GM12878 (cell line): ENCODE results near the gene PRKCB. TPM values are rescaled to one million over a fixed set of nuclear protein-coding genes. Genes with fewer than 3 reads are reported as not detected.

ENCODE experiments used
- ATAC-seq: fragments of 200-7000 bp; cut with Tn5 transposase; 3 replicates; pipeline ENCODE4 v1.9.1; 2020; ENCODE audit warnings: mild to moderate bottlenecking, moderate library complexity
- BruUV-seq: library from RNA; stranded (reverse); fragments of 400-500 nt; replicated peaks from 2 replicates; lab custom pipeline; 2021; lab: Mats Ljungman, UMichigan
- CTCF ChIA-PET: fragments of 300-600 bp; sonication (Branson Sonifier 250); formaldehyde crosslinking; extraction: SDS; loops from one replicate; lab custom pipeline; 2021; ENCODE audit warnings: inconsistent platforms; lab: Yijun Ruan, JAX
- POLR2A ChIA-PET: fragments of 350-600 bp; formaldehyde crosslinking; extraction: SDS; loops from one replicate; lab custom pipeline; 2021; ENCODE audit warnings: inconsistent platforms; lab: Charles Lee
- RAD21 ChIA-PET: fragments of 300-600 bp; sonication (Branson Sonifier 250); formaldehyde crosslinking; loops from one replicate; lab custom pipeline; 2023; ENCODE audit warnings: antibody characterized with exemption; ENCODE audit not compliant: unreplicated experiment; lab: Charles Lee
- SMC1A ChIA-PET: fragments of 300-600 bp; sonication (Branson Sonifier 250); formaldehyde crosslinking; loops from one replicate; lab custom pipeline; 2023; ENCODE audit not compliant: unreplicated experiment, uncharacterized antibody; lab: Charles Lee
- DNase-seq: peaks from one replicate; pipeline ENCODE4 v3.0.0-alpha.2; 2011; ENCODE audit warnings: low read depth, low spot score
- FAIRE-seq: peaks from 3 replicates; lab custom pipeline; 2011; peaks lifted over from hg19 to GRCh38; lab: Jason Lieb, UNC
- H2AFZ ChIP-seq: 2 replicates; pipeline ENCODE4 v1.6.0; 2011; ENCODE audit warnings: low read depth, low read length, control low read depth; ENCODE audit not compliant: control insufficient read depth
- H3K27ac ChIP-seq: 2 replicates; pipeline ENCODE4 v1.5.1; 2011; ENCODE audit warnings: control low read depth; ENCODE audit not compliant: control insufficient read depth, insufficient read depth
- H3K27me3 ChIP-seq, 2 experiments: replicated peaks in 1 of 2; 2 replicates each; pipeline versions ENCODE4 v1.6.0 to v1.6.1; 2011; ENCODE audit warnings: low read length in 1 of 2; ENCODE audit not compliant: control insufficient read depth in 2 of 2, insufficient read depth in 2 of 2
- H3K36me3 ChIP-seq, 2 experiments: 2 replicates each; pipeline ENCODE4 v1.5.1; 2011; ENCODE audit warnings: low read length in 1 of 2; ENCODE audit not compliant: control insufficient read depth in 2 of 2, insufficient read depth in 2 of 2
- H3K4me1 ChIP-seq: 2 replicates; pipeline ENCODE4 v1.6.1; 2011; ENCODE audit warnings: mild to moderate bottlenecking, low read length, moderate library complexity, mixed read lengths; ENCODE audit not compliant: control insufficient read depth, insufficient read depth
- H3K4me2 ChIP-seq: 2 replicates; pipeline ENCODE4 v1.6.0; 2011; ENCODE audit warnings: control low read depth; ENCODE audit not compliant: control insufficient read depth, insufficient read depth
- H3K4me3 ChIP-seq: fragments of 200-600 bp; sonication (generic); 2 replicates; pipeline ENCODE4 v1.5.1; 2016
- H3K79me2 ChIP-seq: 2 replicates; pipeline ENCODE4 v1.6.0; 2011; ENCODE audit warnings: low read length; ENCODE audit not compliant: control insufficient read depth, insufficient read depth
- H3K9ac ChIP-seq: 2 replicates; pipeline ENCODE4 v1.8.0; 2011; ENCODE audit warnings: low read length, control low read depth, mixed read lengths; ENCODE audit not compliant: control insufficient read depth, insufficient read depth
- H3K9me3 ChIP-seq: replicated peaks from 3 replicates; pipeline ENCODE4 v1.5.1; 2011; ENCODE audit warnings: mild to moderate bottlenecking, low read length; ENCODE audit not compliant: control insufficient read depth, insufficient read depth
- H4K20me1 ChIP-seq: 2 replicates; pipeline ENCODE4 v1.6.0; 2011; ENCODE audit not compliant: control insufficient read depth, insufficient read depth
- CREB1 ChIP-seq: IDR thresholded peaks from 2 replicates; pipeline ENCODE4 v1.6.1; 2012; ENCODE audit warnings: low read depth, mild to moderate bottlenecking, inconsistent platforms
- DPF2 ChIP-seq: fragments of 450-650 bp; IDR thresholded peaks from 2 replicates; pipeline ENCODE4 v1.6.1; 2017; ENCODE audit warnings: mild to moderate bottlenecking
- ESRRA ChIP-seq: IDR thresholded peaks from 2 replicates; pipeline ENCODE4 v1.6.1; 2012; ENCODE audit warnings: mild to moderate bottlenecking, low read length, improper control_type of control experiment
- HDAC6 ChIP-seq: fragments of 200-600 bp; sonication (generic); IDR thresholded peaks from one replicate; pipeline ENCODE4 v1.8.0; 2017; ENCODE audit warnings: antibody characterized with exemption; ENCODE audit not compliant: unreplicated experiment
- ZNF274 ChIP-seq: IDR thresholded peaks from one replicate; pipeline ENCODE4 v1.8.0; 2011; ENCODE audit not compliant: insufficient read length, insufficient read depth
- WGBS: methylation state at CpG from one replicate; pipeline ENCODE4 v1.1.6; 2016; ENCODE audit warnings: low lambda C conversion rate; ENCODE audit not compliant: insufficient replicate concordance, insufficient coverage; ENCODE audit errors: missing lambda C conversion rate; 5-methylcytosine and 5-hydroxymethylcytosine counted together
- in situ Hi-C: fragments of 300-500 bp; cut with MboI; formaldehyde crosslinking; loops from 9 replicates; pipeline ENCODE4 v1.14.3; 2018; ENCODE audit warnings: mixed read lengths
- intact Hi-C: fragments of 100-400 bp; cut with micrococcal nuclease; formaldehyde crosslinking; loops from one replicate; pipeline ENCODE4 v1.14.2; 2022; ENCODE audit not compliant: unreplicated experiment
- polyA plus RNA-seq, 11 experiments: library from polyadenylated mRNA; depleted of rRNA in 4 of 11; unstranded in 6 of 11; stranded (reverse) in 5 of 11; fragments of >200 nt; fragmentation: Nextera tagmentation in 4 of 11; fragmentation: Illumina TruSeq in 1 of 11; extraction: Ambion mirVana in 4 of 11; extraction: Trizol in 1 of 11; gene quantifications; 1 replicate in 1 of 11; 2 replicates in 10 of 11; pipeline versions ENCODE4 v1.2.1 to v1.2.3, GENCODE V29; 2011 to 2016; ENCODE audit warnings: inconsistent platforms in 2 of 11, missing spikeins in 2 of 11, low read depth in 1 of 11
- total RNA-seq, 4 experiments: library from RNA; depleted of rRNA in 3 of 4; stranded (reverse); fragments of >200 nt in 3 of 4; fragmentation: Illumina TruSeq in 1 of 4; extraction: Trizol in 1 of 4; gene quantifications; 2 replicates each; pipeline versions ENCODE4 v1.2.1 to v1.2.3, GENCODE V29; 2013 to 2021
- TF ChIP-seq, protein P1 (sequence below): IDR thresholded peaks from 2 replicates; pipeline ENCODE4 v1.6.1; 2012; ENCODE audit warnings: low read depth, low read length, improper control_type of control experiment
- TF ChIP-seq, protein P2 (sequence below): fragments of 450-650 bp; IDR thresholded peaks from 2 replicates; pipeline ENCODE4 v1.6.1; 2017; ENCODE audit warnings: mild to moderate bottlenecking, low read depth, inconsistent platforms; ENCODE audit not compliant: poor library complexity, severe bottlenecking

PRKCB gene
- total and polyA plus RNA-seq, 10 of the 15 experiments (the other 5 are each of a cell fraction or from before 2014, with no cell fraction given), result 21.4 to 158 (median 97.3) TPM

DNA sequence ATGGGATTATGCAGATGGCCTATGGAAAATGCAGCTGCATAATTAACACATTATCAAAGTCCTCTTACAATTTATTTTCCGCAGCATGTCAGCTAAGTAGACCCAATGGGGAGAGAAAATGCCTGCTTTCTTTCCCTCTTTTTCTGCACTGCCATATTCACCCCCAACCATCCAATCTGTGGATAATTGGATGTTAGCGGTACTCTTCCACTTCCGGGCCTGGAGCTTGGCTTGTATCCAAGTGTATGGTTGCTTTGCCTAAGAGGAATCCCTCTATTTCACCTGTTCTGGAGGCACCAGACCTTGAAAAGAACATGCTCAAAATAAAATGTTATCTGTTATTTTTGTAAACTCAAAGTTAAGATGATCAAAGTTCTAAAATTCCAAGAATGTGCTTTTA, 379.2 kb downstream of the PRKCB start:
- Histone ChIP-seq H3K4me1 (no peaks in the 10 kb centered on the region), H3K4me2 (no peak overlapping the region), H3K9me3 (no peaks in the 10 kb centered on the region), H3K79me2 (no peaks in the 10 kb centered on the region), H3K36me3 (peaks cover 0 to 32% of the 10 kb centered on the region in 2 experiments; a peak in 3 of 4 replicates), H3K27ac (no peak overlapping the region), H2AFZ (no peak overlapping the region), H3K27me3 (no peaks in the 10 kb centered on the region), H4K20me1 (no peaks in the 10 kb centered on the region), H3K4me3 (no peak overlapping the region), H3K9ac (no peak overlapping the region)
- in situ Hi-C loops, result no loop called here
- DNase-seq, result no peak
- FAIRE-seq, result no peak
- no TSS peak for BruUV-seq
- no peak for TF ChIP-seq HDAC6
- TF ChIP-seq, protein P1, sequence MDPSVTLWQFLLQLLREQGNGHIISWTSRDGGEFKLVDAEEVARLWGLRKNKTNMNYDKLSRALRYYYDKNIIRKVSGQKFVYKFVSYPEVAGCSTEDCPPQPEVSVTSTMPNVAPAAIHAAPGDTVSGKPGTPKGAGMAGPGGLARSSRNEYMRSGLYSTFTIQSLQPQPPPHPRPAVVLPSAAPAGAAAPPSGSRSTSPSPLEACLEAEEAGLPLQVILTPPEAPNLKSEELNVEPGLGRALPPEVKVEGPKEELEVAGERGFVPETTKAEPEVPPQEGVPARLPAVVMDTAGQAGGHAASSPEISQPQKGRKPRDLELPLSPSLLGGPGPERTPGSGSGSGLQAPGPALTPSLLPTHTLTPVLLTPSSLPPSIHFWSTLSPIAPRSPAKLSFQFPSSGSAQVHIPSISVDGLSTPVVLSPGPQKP, result no peak
- no peak for TF ChIP-seq CREB1
- no peak for TF ChIP-seq DPF2
- no peak for TF ChIP-seq ESRRA
- ATAC-seq, result no peak
- 94% methylated on average over 3 of the region's 3 CpGs for WGBS
- ChIA-PET CTCF (interaction anchor here (0.6 to 1.6 kb wide), 3 partner anchors 12 to 267 kb away, joined by 3 to 5 read pairs (median 3); no protein-coding TSS in a partner anchor), RAD21 (no interaction called here), SMC1A (interaction anchor here (0.6 kb wide), 1 partner anchor 306 kb away, joined by 4 read pairs; no protein-coding TSS in a partner anchor), POLR2A (no interaction called here)
- intact Hi-C loops, result no loop called here

DNA sequence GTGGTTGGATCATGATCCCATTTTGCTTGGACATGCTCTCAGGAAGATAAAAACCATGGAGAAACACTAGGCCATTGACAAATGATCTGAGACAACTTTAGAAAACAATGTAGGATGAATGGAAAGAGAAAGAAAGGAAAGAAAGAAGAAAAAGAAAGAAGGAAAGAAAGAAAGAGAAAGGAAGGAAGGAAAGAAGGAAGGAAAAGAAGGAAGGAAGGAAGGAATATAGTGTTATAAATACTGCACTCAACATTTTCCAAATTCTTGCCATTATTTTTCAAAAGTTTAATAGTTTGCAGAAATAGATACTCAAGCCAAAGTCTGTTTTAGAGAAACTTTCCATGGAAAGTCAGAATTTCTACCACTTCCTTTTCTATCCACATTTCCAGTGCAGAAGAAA, 381.2 kb downstream of the PRKCB start:
- BruUV-seq, result no TSS peak
- POLR2A ChIA-PET, result no interaction called here
- Histone ChIP-seq H3K4me1 (no peaks in the 10 kb centered on the region), H3K9me3 (no peaks in the 10 kb centered on the region), H3K27ac (no peak overlapping the region), H3K27me3 (no peaks in the 10 kb centered on the region), H3K36me3 (peaks cover 0 to 34% of the 10 kb centered on the region in 2 experiments; a peak in 3 of 4 replicates), H3K9ac (no peak overlapping the region), H2AFZ (no peak overlapping the region), H3K4me2 (no peak overlapping the region), H3K79me2 (no peaks in the 10 kb centered on the region), H3K4me3 (no peak overlapping the region), H4K20me1 (no peaks in the 10 kb centered on the region)
- RAD21 ChIA-PET, result no interaction called here
- DNase-seq (no peak), FAIRE-seq (no peak), ATAC-seq (no peak)
- intact Hi-C loops, result no loop called here
- in situ Hi-C loops, result no loop called here
- SMC1A ChIA-PET, result no interaction called here
- CTCF ChIA-PET, result no interaction called here
- TF ChIP-seq, protein P2, sequence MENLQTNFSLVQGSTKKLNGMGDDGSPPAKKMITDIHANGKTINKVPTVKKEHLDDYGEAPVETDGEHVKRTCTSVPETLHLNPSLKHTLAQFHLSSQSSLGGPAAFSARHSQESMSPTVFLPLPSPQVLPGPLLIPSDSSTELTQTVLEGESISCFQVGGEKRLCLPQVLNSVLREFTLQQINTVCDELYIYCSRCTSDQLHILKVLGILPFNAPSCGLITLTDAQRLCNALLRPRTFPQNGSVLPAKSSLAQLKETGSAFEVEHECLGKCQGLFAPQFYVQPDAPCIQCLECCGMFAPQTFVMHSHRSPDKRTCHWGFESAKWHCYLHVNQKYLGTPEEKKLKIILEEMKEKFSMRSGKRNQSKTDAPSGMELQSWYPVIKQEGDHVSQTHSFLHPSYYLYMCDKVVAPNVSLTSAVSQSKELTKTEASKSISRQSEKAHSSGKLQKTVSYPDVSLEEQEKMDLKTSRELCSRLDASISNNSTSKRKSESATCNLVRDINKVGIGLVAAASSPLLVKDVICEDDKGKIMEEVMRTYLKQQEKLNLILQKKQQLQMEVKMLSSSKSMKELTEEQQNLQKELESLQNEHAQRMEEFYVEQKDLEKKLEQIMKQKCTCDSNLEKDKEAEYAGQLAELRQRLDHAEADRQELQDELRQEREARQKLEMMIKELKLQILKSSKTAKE, result no peak
- no peak for TF ChIP-seq ZNF274
